ENCODE measurements around the gene MACROD2.

Gene MACROD2

DNA sequence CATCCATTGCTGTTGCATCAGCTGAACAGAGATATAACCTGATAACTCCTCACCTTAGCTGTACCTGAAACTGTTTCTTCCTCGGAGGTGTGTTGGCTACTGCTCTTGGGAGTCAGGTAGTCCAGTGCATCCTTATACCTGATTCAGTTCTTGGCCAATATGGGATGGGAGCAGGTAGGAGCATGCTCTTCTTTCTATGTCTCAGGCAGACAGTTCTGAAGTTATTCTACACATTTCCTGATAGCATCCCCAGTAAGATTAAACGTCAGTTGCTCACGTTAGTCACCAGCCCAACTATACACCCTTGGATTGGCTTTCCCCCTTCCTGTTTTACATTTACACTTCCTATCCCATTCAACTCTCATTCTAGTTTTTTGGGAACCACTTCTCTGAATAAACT, 586.4 kb downstream of the MACROD2 start:
- DNase-seq (ENCODE audit: low read depth): no peak
- TF ChIP-seq, protein P1, sequence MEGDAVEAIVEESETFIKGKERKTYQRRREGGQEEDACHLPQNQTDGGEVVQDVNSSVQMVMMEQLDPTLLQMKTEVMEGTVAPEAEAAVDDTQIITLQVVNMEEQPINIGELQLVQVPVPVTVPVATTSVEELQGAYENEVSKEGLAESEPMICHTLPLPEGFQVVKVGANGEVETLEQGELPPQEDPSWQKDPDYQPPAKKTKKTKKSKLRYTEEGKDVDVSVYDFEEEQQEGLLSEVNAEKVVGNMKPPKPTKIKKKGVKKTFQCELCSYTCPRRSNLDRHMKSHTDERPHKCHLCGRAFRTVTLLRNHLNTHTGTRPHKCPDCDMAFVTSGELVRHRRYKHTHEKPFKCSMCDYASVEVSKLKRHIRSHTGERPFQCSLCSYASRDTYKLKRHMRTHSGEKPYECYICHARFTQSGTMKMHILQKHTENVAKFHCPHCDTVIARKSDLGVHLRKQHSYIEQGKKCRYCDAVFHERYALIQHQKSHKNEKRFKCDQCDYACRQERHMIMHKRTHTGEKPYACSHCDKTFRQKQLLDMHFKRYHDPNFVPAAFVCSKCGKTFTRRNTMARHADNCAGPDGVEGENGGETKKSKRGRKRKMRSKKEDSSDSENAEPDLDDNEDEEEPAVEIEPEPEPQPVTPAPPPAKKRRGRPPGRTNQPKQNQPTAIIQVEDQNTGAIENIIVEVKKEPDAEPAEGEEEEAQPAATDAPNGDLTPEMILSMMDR (conservative IDR thresholded peaks at IDR 0.05; ENCODE audit: control insufficient read depth, insufficient read depth, low read depth, low read length): no peak
- H3K4me3 ChIP-seq (ENCODE audit: control insufficient read depth, low read depth, low read length): no peak overlapping the region

DNA sequence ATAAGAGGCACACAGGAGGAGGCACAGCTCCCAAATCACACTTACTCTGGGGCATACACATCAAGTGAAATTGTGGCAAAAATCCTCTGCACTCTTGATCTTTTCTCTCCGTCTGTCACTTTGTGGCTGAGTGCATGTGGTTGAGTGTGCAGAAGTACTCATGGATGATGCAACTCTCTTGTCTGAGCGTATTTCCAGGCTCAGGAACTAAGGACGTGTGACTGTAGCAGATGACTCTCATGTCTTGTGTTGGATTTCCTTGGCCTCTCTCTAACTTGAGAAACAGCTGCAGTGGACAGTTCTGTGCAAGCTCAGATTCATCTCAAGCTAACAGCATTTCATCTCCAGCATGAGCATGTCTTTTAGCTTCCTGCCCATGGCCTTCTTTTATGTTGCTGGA, 587.5 kb downstream of the MACROD2 start:
- TF ChIP-seq, protein P1 (conservative IDR thresholded peaks at IDR 0.05; ENCODE audit: control insufficient read depth, insufficient read depth, low read depth, low read length): no peak
- DNase-seq (ENCODE audit: low read depth): peak; percentile 58
- H3K4me3 ChIP-seq (ENCODE audit: control insufficient read depth, low read depth, low read length): no peak overlapping the region

DNA sequence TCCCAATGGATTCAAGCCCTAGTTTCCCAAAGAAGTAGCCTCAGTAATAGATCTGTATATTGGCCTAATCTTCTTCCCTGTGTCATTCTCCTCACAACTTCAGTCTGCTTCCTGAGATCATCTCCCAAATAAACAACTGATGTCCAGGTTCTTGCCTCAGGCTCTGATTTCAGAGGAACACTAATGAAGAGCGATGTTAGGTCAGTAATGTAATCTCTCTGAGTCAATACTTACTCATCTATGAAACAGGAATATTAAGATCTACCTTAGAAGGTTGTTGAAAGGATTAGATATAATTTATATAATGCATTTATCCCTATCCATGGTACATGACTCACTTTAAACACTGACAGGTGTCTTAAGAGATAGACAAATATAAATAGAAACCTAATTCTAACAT, 588.1 kb downstream of the MACROD2 start:
- TF ChIP-seq, protein P1 (conservative IDR thresholded peaks at IDR 0.05; ENCODE audit: control insufficient read depth, insufficient read depth, low read depth, low read length): no peak
- peak; percentile 35 for DNase-seq (ENCODE audit: low read depth)
- no peak overlapping the region for H3K4me3 ChIP-seq (ENCODE audit: control insufficient read depth, low read depth, low read length)

DNA sequence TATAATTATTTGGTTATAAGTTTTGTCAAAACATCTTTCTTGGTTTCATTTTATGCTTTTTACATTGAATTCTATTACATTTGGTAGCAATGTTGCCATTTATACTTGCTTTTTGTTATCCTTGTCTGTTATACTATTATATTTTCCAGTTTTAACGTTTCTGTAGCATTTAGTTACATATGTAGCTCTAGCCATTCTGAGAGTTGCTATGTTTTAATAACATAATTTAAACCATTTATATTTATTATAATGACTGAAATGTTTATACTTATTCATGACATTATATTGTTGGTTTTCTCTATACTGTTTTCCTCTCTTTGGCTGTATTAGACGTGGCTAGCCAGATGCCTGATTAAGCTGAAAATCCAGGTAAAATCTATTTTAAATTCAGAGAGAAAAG, 594.1 kb downstream of the MACROD2 start:
- no peak overlapping the region for H3K4me3 ChIP-seq (ENCODE audit: control insufficient read depth, low read depth, low read length)
- no peak for DNase-seq (ENCODE audit: low read depth)
- TF ChIP-seq, protein P1 (conservative IDR thresholded peaks at IDR 0.05; ENCODE audit: control insufficient read depth, insufficient read depth, low read depth, low read length): no peak

DNA sequence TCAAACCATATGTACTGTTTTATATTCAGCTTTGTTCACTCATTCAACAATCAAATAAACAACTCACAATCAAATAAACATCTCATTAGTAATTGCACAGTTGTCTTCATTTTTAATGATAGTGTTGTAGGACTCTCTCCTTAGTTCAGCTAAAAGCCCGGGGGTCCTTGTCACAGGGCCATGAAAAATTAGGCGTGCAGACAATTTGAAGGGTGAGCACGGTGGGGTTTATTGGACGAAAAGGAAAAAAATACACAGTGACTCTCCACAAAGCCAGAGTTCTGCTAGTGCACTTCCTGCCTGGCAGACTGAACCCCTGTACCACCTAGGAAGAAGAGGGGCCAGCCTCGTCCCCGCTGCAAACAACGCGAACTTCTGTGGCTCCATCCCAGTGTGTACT, 599.7 kb downstream of the MACROD2 start:
- no peak overlapping the region for H3K4me3 ChIP-seq (ENCODE audit: control insufficient read depth, low read depth, low read length)
- TF ChIP-seq, protein P1 (conservative IDR thresholded peaks at IDR 0.05; ENCODE audit: control insufficient read depth, insufficient read depth, low read depth, low read length): no peak
- no peak for DNase-seq (ENCODE audit: low read depth)

DNA sequence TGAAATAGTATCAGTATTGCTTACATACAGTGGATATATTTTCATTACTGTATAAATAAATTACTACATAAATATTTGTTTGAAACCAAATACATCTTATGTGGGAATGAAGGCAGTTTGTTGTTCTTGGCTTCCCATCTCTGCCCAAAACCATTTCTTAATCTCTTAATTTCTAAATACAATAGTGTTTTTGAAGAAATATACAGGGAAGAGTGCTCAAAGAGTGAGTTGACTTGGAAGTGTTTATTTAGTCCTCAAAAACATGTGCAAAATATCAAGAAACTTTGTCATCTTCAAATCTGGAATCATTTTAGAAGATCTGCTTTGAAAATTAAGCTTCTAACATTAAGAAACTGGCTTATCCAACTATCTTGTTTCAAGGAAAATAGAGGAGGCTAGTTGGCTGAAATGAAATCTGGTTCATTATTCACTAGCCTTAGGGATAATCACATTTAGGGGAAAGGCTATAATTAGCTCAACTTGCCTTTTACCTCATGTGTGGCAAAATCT, 601.9 kb downstream of the MACROD2 start:
- DNase-seq (ENCODE audit: low read depth): no peak
- no peak overlapping the region for H3K4me3 ChIP-seq (ENCODE audit: control insufficient read depth, low read depth, low read length)
- TF ChIP-seq, protein P1 (conservative IDR thresholded peaks at IDR 0.05; ENCODE audit: control insufficient read depth, insufficient read depth, low read depth, low read length): no peak

DNA sequence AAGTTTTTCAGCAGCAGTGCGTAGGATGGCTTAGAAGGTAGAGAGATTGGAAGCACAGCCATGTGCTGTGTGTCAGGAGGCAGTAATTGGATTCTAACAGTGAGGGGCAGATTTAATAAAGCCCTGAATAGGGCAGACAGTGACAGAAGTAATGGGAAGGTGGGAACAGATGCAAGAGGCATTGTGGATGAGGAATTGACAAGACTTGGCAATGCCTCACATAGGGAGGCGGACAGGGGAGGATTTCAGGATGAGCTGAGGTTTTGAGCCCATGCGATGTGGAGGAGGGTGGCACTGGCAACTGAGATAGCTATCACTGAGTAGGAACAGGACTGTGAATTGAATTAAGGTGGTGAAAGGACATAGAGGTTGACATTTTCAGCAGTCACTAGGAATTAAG, 604.3 kb downstream of the MACROD2 start:
- no peak overlapping the region for H3K4me3 ChIP-seq (ENCODE audit: control insufficient read depth, low read depth, low read length)
- TF ChIP-seq, protein P1 (conservative IDR thresholded peaks at IDR 0.05; ENCODE audit: control insufficient read depth, insufficient read depth, low read depth, low read length): no peak
- no peak for DNase-seq (ENCODE audit: low read depth)
